OCI-LY7 (cell line): ENCODE results near the gene PAFAH1B1.

ENCODE experiments used
- CTCF ChIP-seq: fragments of 200-600 bp; sonication (generic); conservative IDR thresholded peaks from 2 replicates; pipeline ENCODE4 v1.5.1; 2014; ENCODE audit warnings: mild to moderate bottlenecking, antibody characterized with exemption, low read length, moderate library complexity, mixed read lengths
- EZH2phosphoT487 ChIP-seq: fragments of 200-600 bp; sonication (generic); IDR thresholded peaks from 2 replicates; pipeline ENCODE4 v1.6.1; 2018; ENCODE audit warnings: low read depth, borderline replicate concordance, mild to moderate bottlenecking, mixed run types, antibody characterized with exemption, low read length, moderate library complexity, mixed read lengths

- no peak for TF ChIP-seq CTCF
- TF ChIP-seq EZH2phosphoT487: no peak
Observed at GRCh38 chr17:2624292-2624731, 30.9 kb downstream of the PAFAH1B1 start.
